Erythroblast (primary cell): Measurements from ENCODE around the gene CHST15.

ENCODE experiments used
- GATA1 ChIP-seq: IDR thresholded peaks from 2 replicates; pipeline ENCODE4 v1.6.1; 2011; ENCODE audit warnings: low read depth, mild to moderate bottlenecking, control low read depth, low read length, moderate library complexity
- POLR2A ChIP-seq: IDR thresholded peaks from 2 replicates; pipeline ENCODE4 v1.6.1; 2011; ENCODE audit warnings: mild to moderate bottlenecking, low read length

- no peak for TF ChIP-seq POLR2A
- no peak for TF ChIP-seq GATA1
Observed at GRCh38 chr10:124094419-124094785, 1.0 kb upstream of the CHST15 start.
